ENCODE measurements around the gene TTLL10. TPM values are rescaled to one million over a fixed set of nuclear protein-coding genes. Genes with fewer than 3 reads are reported as not detected.

TTLL10 gene
- total and polyA plus RNA-seq, 4 donors, result not detected

- TF ChIP-seq YY1 (IDR thresholded peaks at IDR 0.05) (no peak), TAF1 (conservative IDR thresholded peaks at IDR 0.05) (no peak), ATF3 (IDR thresholded peaks at IDR 0.05) (no peak), EGR1 (IDR thresholded peaks at IDR 0.05; ENCODE audit: low read depth in 2 of 2) (no peak), RAD21 (IDR thresholded peaks at IDR 0.05) (no peak), GABPA (IDR thresholded peaks at IDR 0.05 in 1 of 2, conservative IDR thresholded peaks at IDR 0.05 in 1 of 2) (no peak), FOXA2 (IDR thresholded peaks at IDR 0.05) (no peak), RXRA (IDR thresholded peaks at IDR 0.05) (no peak), CTCF (IDR thresholded peaks at IDR 0.05; ENCODE audit: low read depth, low read length, missing input control) (no peak), SP1 (IDR thresholded peaks at IDR 0.05) (no peak)
- H3K27me3 ChIP-seq (ENCODE audit: control insufficient read depth in 4 of 4, insufficient read depth in 4 of 4, low read length in 3 of 4), result no peaks in the 10 kb centered on the region
- no peak for DNase-seq (ENCODE audit: low spot score)
- peaks cover 18 to 59% (median 36%) of the 10 kb centered on the region in 4 donors for H3K4me1 ChIP-seq (ENCODE audit: control insufficient read depth in 4 of 4, insufficient read depth in 4 of 4, low read length in 3 of 4)
- 59% methylated on average over 7 of the region's 7 CpGs for WGBS
- no peak overlapping the region for H3K4me3 ChIP-seq (ENCODE audit: low read depth in 1 of 3, low read length in 3 of 3)
- no peak overlapping the region for H3K27ac ChIP-seq (ENCODE audit: low read depth in 1 of 2, low read length in 2 of 2)
- no peaks in the 10 kb centered on the region for H3K9me3 ChIP-seq (ENCODE audit: control insufficient read depth in 4 of 4, low read length in 3 of 4)
- H3K36me3 ChIP-seq (ENCODE audit: control insufficient read depth in 4 of 4, insufficient read depth in 3 of 4, low read depth in 1 of 4, low read length in 3 of 4), result no peaks in the 10 kb centered on the region
- H3K9ac ChIP-seq (ENCODE audit: low read depth in 1 of 2, low read length in 2 of 2), result no peak overlapping the region
Measured at GRCh38 chr1:1124508-1124785, 49.2 kb upstream of the TTLL10 start.

GRCh38 chr1:1124786-1125642, 48.7 kb upstream of the TTLL10 start:
- H3K9me3 ChIP-seq (ENCODE audit: control insufficient read depth in 4 of 4, low read length in 3 of 4), result no peaks in the 10 kb centered on the region
- peak; percentile 46 for DNase-seq (ENCODE audit: low spot score)
- no peak overlapping the region for H3K4me3 ChIP-seq (ENCODE audit: low read depth in 1 of 3, low read length in 3 of 3)
- 43% methylated on average over 29 of the region's 29 CpGs for WGBS
- H3K36me3 ChIP-seq (ENCODE audit: control insufficient read depth in 4 of 4, insufficient read depth in 3 of 4, low read depth in 1 of 4, low read length in 3 of 4), result no peaks in the 10 kb centered on the region
- H3K27me3 ChIP-seq (ENCODE audit: control insufficient read depth in 4 of 4, insufficient read depth in 4 of 4, low read length in 3 of 4), result no peaks in the 10 kb centered on the region
- TF ChIP-seq YY1 (IDR thresholded peaks at IDR 0.05) (peak; percentile 43), SP1 (IDR thresholded peaks at IDR 0.05) (peak; percentile 40), HNF4A (conservative IDR thresholded peaks at IDR 0.05) (peak; percentile 56 to 65), JUND (IDR thresholded peaks at IDR 0.05) (no peak), RAD21 (IDR thresholded peaks at IDR 0.05) (peak in 1 of 2 donors; percentile 38)
- no peak overlapping the region for H3K9ac ChIP-seq (ENCODE audit: low read depth in 1 of 2, low read length in 2 of 2)
- peaks cover 18 to 59% (median 36%) of the 10 kb centered on the region in 4 donors for H3K4me1 ChIP-seq (ENCODE audit: control insufficient read depth in 4 of 4, insufficient read depth in 4 of 4, low read length in 3 of 4)
- no peak overlapping the region for H3K27ac ChIP-seq (ENCODE audit: low read depth in 1 of 2, low read length in 2 of 2)

GRCh38 chr1:1125945-1126344, 47.7 kb upstream of the TTLL10 start:
- no peaks in the 10 kb centered on the region for H3K27me3 ChIP-seq (ENCODE audit: control insufficient read depth in 4 of 4, insufficient read depth in 4 of 4, low read length in 3 of 4)
- TF ChIP-seq REST (IDR thresholded peaks at IDR 0.05) (no peak), GABPA (IDR thresholded peaks at IDR 0.05 in 1 of 2, conservative IDR thresholded peaks at IDR 0.05 in 1 of 2) (no peak), TAF1 (conservative IDR thresholded peaks at IDR 0.05) (no peak), ATF3 (IDR thresholded peaks at IDR 0.05) (no peak), YY1 (IDR thresholded peaks at IDR 0.05) (no peak), MAX (IDR thresholded peaks at IDR 0.05) (no peak), RAD21 (IDR thresholded peaks at IDR 0.05) (no peak), RXRA (IDR thresholded peaks at IDR 0.05) (no peak)
- H3K4me1 ChIP-seq (ENCODE audit: control insufficient read depth in 4 of 4, insufficient read depth in 4 of 4, low read length in 3 of 4), result peaks cover 18 to 59% (median 36%) of the 10 kb centered on the region in 4 donors
- 86% methylated on average over 18 of the region's 18 CpGs for WGBS
- no peak overlapping the region for H3K4me3 ChIP-seq (ENCODE audit: low read depth in 1 of 3, low read length in 3 of 3)
- H3K27ac ChIP-seq (ENCODE audit: low read depth in 1 of 2, low read length in 2 of 2), result no peak overlapping the region
- H3K9me3 ChIP-seq (ENCODE audit: control insufficient read depth in 4 of 4, low read length in 3 of 4), result no peaks in the 10 kb centered on the region
- no peak overlapping the region for H3K9ac ChIP-seq (ENCODE audit: low read depth in 1 of 2, low read length in 2 of 2)
- DNase-seq (ENCODE audit: low spot score), result no peak
- no peaks in the 10 kb centered on the region for H3K36me3 ChIP-seq (ENCODE audit: control insufficient read depth in 4 of 4, insufficient read depth in 3 of 4, low read depth in 1 of 4, low read length in 3 of 4)

Data from liver (tissue), 9 donors.